KMS-11 (cell line): ENCODE data around the gene TRMT61A.

Experiments
- H2AFZ ChIP-seq: fragments of 200-600 bp; sonication (generic); 2 replicates; pipeline ENCODE4 v1.6.1; 2016; ENCODE audit warnings: antibody characterized with exemption, mixed run types, low read depth
- H3K27ac ChIP-seq: fragments of 200-600 bp; sonication (generic); 2 replicates; pipeline ENCODE4 v1.6.1; 2016; ENCODE audit warnings: mild to moderate bottlenecking, mixed run types
- H3K27me3 ChIP-seq: fragments of 200-600 bp; sonication (generic); 2 replicates; pipeline ENCODE4 v1.6.1; 2017; ENCODE audit warnings: mild to moderate bottlenecking, low read depth, mixed run types, moderate library complexity; ENCODE audit not compliant: insufficient read depth
- H3K36me3 ChIP-seq: fragments of 200-600 bp; sonication (generic); 2 replicates; pipeline ENCODE4 v1.6.1; 2017; ENCODE audit warnings: mild to moderate bottlenecking, mixed run types; ENCODE audit not compliant: insufficient read depth
- H3K4me1 ChIP-seq: fragments of 200-600 bp; sonication (generic); 2 replicates; pipeline ENCODE4 v1.6.1; 2016; ENCODE audit warnings: mild to moderate bottlenecking, low read depth, mixed run types; ENCODE audit not compliant: poor library complexity, severe bottlenecking
- H3K4me2 ChIP-seq: fragments of 200-600 bp; sonication (generic); 2 replicates; pipeline ENCODE4 v1.7.0; 2016; ENCODE audit warnings: mild to moderate bottlenecking, mixed run types
- H3K4me3 ChIP-seq: fragments of 200-600 bp; sonication (generic); IDR thresholded peaks from 2 replicates; pipeline ENCODE4 v1.6.1; 2017; ENCODE audit warnings: low read depth, low read length, mixed read lengths; ENCODE audit not compliant: insufficient read depth
- H3K79me2 ChIP-seq: fragments of 200-600 bp; sonication (generic); 2 replicates; pipeline ENCODE4 v1.6.1; 2016; ENCODE audit warnings: low read depth, mixed run types; ENCODE audit not compliant: insufficient read depth
- H3K9ac ChIP-seq: fragments of 200-600 bp; sonication (generic); 2 replicates; pipeline ENCODE4 v1.6.1; 2016; ENCODE audit warnings: mild to moderate bottlenecking, mixed run types
- H4K20me1 ChIP-seq: fragments of 200-600 bp; sonication (generic); 2 replicates; pipeline ENCODE4 v1.6.1; 2016; ENCODE audit warnings: mild to moderate bottlenecking, mixed run types; ENCODE audit not compliant: insufficient read depth
- CTCF ChIP-seq: fragments of 200-600 bp; sonication (generic); conservative IDR thresholded peaks from 2 replicates; pipeline ENCODE4 v1.6.1; 2017; ENCODE audit warnings: low read depth, mild to moderate bottlenecking, antibody characterized with exemption, low read length, moderate library complexity, mixed read lengths

Gene TRMT61A

DNA sequence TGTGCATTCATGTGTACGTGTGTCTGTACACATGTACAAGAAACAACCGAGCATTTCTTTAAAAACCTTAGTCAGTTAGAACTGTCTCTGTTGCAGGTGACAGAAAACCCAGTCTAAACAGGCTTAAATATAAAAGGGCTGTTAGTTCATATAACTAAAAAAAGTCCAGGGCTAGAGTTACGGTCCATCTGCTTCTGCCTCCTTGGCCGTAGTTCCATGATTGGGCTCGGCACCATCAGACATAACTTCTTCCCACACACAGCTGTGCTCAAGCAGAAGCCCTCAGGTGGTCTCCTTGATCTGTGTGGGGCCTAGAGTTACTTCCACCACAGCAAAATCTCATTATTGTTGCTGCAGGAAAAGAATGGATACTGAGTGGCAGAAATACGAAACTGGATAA is 40.9 kb upstream of the TRMT61A start:
- Histone ChIP-seq H3K4me1 (no peaks in the 10 kb centered on the region), H3K27ac (no peak overlapping the region), H3K27me3 (no peaks in the 10 kb centered on the region), H2AFZ (no peak overlapping the region), H3K4me3 (no peak overlapping the region), H4K20me1 (no peaks in the 10 kb centered on the region), H3K4me2 (no peak overlapping the region), H3K36me3 (no peaks in the 10 kb centered on the region), H3K9ac (no peak overlapping the region), H3K79me2 (no peaks in the 10 kb centered on the region)
- no peak for TF ChIP-seq CTCF

GRCh38 chr14:103488960-103489359 is 40.0 kb upstream of the TRMT61A start:
- Histone ChIP-seq H3K79me2 (no peaks in the 10 kb centered on the region), H3K4me3 (no peak overlapping the region), H2AFZ (no peak overlapping the region), H3K27ac (no peak overlapping the region), H3K4me1 (no peaks in the 10 kb centered on the region), H3K27me3 (no peaks in the 10 kb centered on the region), H3K4me2 (no peak overlapping the region), H3K9ac (no peak overlapping the region), H4K20me1 (no peaks in the 10 kb centered on the region), H3K36me3 (no peaks in the 10 kb centered on the region)
- no peak for TF ChIP-seq CTCF

DNA sequence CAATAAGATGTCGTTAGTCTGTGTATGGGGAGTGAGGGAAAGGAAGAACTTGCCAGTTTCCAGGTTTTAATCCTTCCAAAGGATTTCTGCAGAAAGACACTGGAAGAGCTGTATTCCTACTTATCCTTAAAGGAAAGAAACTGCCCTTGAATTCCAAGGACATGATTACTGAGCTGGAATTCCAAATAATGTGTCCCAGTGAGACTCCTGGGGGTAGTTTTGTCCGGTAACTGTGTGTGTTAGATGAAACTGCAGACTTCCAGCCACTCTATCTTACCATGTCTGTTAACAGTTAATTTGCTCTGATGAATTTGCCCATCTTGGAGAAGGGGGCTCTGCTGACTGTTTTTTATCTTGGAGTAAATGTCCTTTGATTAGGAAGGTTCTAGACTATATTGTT is 39.4 kb upstream of the TRMT61A start:
- no peak overlapping the region for H3K9ac ChIP-seq
- no peaks in the 10 kb centered on the region for H3K36me3 ChIP-seq
- H3K4me2 ChIP-seq: no peak overlapping the region
- no peaks in the 10 kb centered on the region for H3K27me3 ChIP-seq
- no peaks in the 10 kb centered on the region for H3K4me1 ChIP-seq
- no peaks in the 10 kb centered on the region for H4K20me1 ChIP-seq
- no peak overlapping the region for H3K4me3 ChIP-seq
- H2AFZ ChIP-seq: no peak overlapping the region
- no peak for TF ChIP-seq CTCF
- H3K79me2 ChIP-seq: no peaks in the 10 kb centered on the region
- H3K27ac ChIP-seq: no peak overlapping the region

GRCh38 chr14:103491691-103492090 is 37.3 kb upstream of the TRMT61A start:
- H3K4me2 ChIP-seq: no peak overlapping the region
- no peaks in the 10 kb centered on the region for H3K4me1 ChIP-seq
- no peak overlapping the region for H3K27ac ChIP-seq
- H2AFZ ChIP-seq: no peak overlapping the region
- H3K4me3 ChIP-seq: no peak overlapping the region
- no peak overlapping the region for H3K9ac ChIP-seq
- H3K79me2 ChIP-seq: no peaks in the 10 kb centered on the region
- H4K20me1 ChIP-seq: no peaks in the 10 kb centered on the region
- no peak for TF ChIP-seq CTCF
- H3K27me3 ChIP-seq: no peaks in the 10 kb centered on the region
- no peaks in the 10 kb centered on the region for H3K36me3 ChIP-seq
